ENCODE measurements around the gene MUS81. TPM values are rescaled to one million over a fixed set of nuclear protein-coding genes. Genes with fewer than 3 reads are reported as not detected.
A peak's percentile ranks its signal among the peaks of the same experiment; 100 is the strongest.

Gene MUS81
- total RNA-seq, 1 experiment from 2014 or later = 13.6 TPM

- no peak for DNase-seq (ENCODE audit: low spot score)
Measured at GRCh38 chr11:65871811-65872548, 11.7 kb downstream of the MUS81 start.

GRCh38 chr11:65872586-65873317, 12.5 kb downstream of the MUS81 start, which contains the start of gene EFEMP2:
Gene EFEMP2 (minus strand): TSS chr11:65872800. CDS start chr11:65872354, 446 bp downstream.
- DNase-seq (ENCODE audit: low spot score) = no peak

GRCh38 chr11:65873318-65874156, 13.3 kb downstream of the MUS81 start:
- DNase-seq (ENCODE audit: low spot score) = peak; percentile 78

GRCh38 chr11:65879617-65880016, 19.4 kb downstream of the MUS81 start, which contains the start of gene CTSW:
Gene CTSW (plus strand): TSS chr11:65879837. CDS start chr11:65879855, 18 bp downstream.
- no peak for DNase-seq (ENCODE audit: low spot score)

GRCh38 chr11:65880027-65880426, 19.8 kb downstream of the MUS81 start:
- no peak for DNase-seq (ENCODE audit: low spot score)

GRCh38 chr11:65880844-65881421, 20.7 kb downstream of the MUS81 start:
- no peak for DNase-seq (ENCODE audit: low spot score)

- no peak for DNase-seq (ENCODE audit: low spot score)
Measured at GRCh38 chr11:65882120-65883057, 22.2 kb downstream of the MUS81 start.

GRCh38 chr11:65883058-65883761, 23.0 kb downstream of the MUS81 start:
- DNase-seq (ENCODE audit: low spot score) = no peak

GRCh38 chr11:65883786-65884715, 23.8 kb downstream of the MUS81 start:
- DNase-seq (ENCODE audit: low spot score) = no peak

GRCh38 chr11:65884716-65885092, 24.5 kb downstream of the MUS81 start:
- peak; percentile 61 for DNase-seq (ENCODE audit: low spot score)

GRCh38 chr11:65885231-65885630, 25.0 kb downstream of the MUS81 start:
- no peak for DNase-seq (ENCODE audit: low spot score)

- DNase-seq (ENCODE audit: low spot score) = no peak
Measured at GRCh38 chr11:65885808-65886536, 25.7 kb downstream of the MUS81 start.

GRCh38 chr11:65886826-65887722, 26.8 kb downstream of the MUS81 start:
- DNase-seq (ENCODE audit: low spot score) = no peak

GRCh38 chr11:65887723-65888162, 27.5 kb downstream of the MUS81 start:
- no peak for DNase-seq (ENCODE audit: low spot score)

- DNase-seq (ENCODE audit: low spot score) = peak; percentile 95
Measured at GRCh38 chr11:65888163-65888814, 28.1 kb downstream of the MUS81 start, which contains the start of gene FIBP. Gene FIBP (minus strand): TSS chr11:65888471. CDS start chr11:65888418, 53 bp downstream.
